Osteocyte (in vitro differentiated cells): ENCODE data around the gene SLC6A17. TPM values are rescaled to one million over a fixed set of nuclear protein-coding genes. Genes with fewer than 3 reads are reported as not detected.

Source experiments
- DNase-seq: peaks from one replicate; pipeline ENCODE4 v3.0.0; 2021; ENCODE audit warnings: mixed read lengths; ENCODE audit not compliant: unreplicated experiment; ENCODE audit errors: extremely low spot score
- H3K27ac Mint-ChIP-seq: one replicate; pipeline ENCODE4 v1.8.0; 2021; ENCODE audit warnings: mild to moderate bottlenecking, mixed read lengths; ENCODE audit not compliant: unreplicated experiment
- H3K27me3 Mint-ChIP-seq: one replicate; pipeline ENCODE4 v1.8.0; 2021; ENCODE audit warnings: mixed read lengths; ENCODE audit not compliant: unreplicated experiment
- H3K36me3 Mint-ChIP-seq: one replicate; pipeline ENCODE4 v1.8.0; 2021; ENCODE audit warnings: mixed read lengths; ENCODE audit not compliant: unreplicated experiment
- H3K4me1 Mint-ChIP-seq: one replicate; pipeline ENCODE4 v1.8.0; 2021; ENCODE audit warnings: mixed read lengths; ENCODE audit not compliant: unreplicated experiment
- H3K4me3 Mint-ChIP-seq: one replicate; pipeline ENCODE4 v1.8.0; 2021; ENCODE audit warnings: mild to moderate bottlenecking, moderate library complexity, mixed read lengths; ENCODE audit not compliant: unreplicated experiment
- H3K9me3 Mint-ChIP-seq: one replicate; pipeline ENCODE4 v1.8.0; 2021; ENCODE audit warnings: mixed read lengths; ENCODE audit not compliant: unreplicated experiment
- total RNA-seq: library from RNA; stranded (reverse); gene quantifications from 2 replicates; pipeline ENCODE4 v1.2.1, GENCODE V29; 2021
- TF ChIP-seq, protein P1 (sequence below): fragments of 200-600 bp; sonication (generic); IDR thresholded peaks from 2 replicates; pipeline ENCODE4 v1.5.0; 2021; ENCODE audit warnings: antibody characterized with exemption, mild to moderate bottlenecking, moderate library complexity

Gene SLC6A17
- total RNA-seq, 1 donor from 2014 or later = 1.6 TPM

DNA sequence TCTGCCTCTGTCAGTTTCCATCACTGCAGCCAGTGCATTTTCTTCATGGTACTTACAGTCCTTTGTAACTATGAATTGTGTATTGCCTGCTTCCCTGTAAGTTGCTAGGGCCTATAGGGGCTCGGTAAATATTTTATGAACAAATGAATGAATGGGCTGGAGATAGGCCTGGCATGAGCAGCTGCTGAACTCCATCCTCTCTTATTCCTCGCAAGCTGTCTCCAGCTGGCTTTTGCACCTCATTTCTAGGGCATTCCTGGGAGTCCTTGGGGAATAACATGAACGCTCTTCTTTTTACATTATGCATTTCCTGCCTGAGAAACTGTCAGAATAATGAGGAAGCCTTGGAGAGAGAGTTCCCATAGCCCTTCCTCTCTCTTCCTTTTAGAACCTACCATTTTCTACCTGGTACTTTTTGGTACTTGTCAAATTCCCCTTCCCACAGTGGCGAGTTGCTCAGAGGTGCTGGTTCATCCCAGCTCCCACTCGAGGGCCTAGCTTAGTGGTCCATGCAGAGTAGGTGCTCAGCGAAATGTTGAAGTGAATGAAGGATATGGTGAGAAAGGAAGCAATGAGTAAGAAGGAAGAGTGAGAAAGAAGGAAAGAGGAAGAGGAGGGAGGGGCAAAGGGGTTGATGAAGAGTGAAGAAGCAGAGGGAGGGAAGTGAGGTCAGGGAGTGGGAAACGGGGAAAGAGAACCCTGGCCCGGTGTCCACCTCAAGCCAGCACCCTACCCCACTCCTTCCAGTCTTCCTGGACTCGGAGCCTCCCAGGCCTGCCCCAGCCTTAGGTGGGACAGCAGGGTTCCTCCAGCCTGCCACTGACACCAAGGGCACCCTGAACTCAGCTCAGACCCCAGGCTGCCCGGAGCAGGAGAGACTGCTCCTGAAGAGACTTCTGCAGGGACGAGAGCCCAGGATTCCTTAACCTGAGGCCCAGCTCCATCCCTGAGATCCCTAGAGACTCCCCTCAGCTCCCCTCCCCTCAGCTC, 89.4 kb downstream of the SLC6A17 start:
- H3K27ac Mint-ChIP-seq = no peak overlapping the region
- H3K27me3 Mint-ChIP-seq = peaks cover 21% of the 10 kb centered on the region
- no peaks in the 10 kb centered on the region for H3K9me3 Mint-ChIP-seq
- H3K4me1 Mint-ChIP-seq = peaks cover 6% of the 10 kb centered on the region
- TF ChIP-seq, protein P1, sequence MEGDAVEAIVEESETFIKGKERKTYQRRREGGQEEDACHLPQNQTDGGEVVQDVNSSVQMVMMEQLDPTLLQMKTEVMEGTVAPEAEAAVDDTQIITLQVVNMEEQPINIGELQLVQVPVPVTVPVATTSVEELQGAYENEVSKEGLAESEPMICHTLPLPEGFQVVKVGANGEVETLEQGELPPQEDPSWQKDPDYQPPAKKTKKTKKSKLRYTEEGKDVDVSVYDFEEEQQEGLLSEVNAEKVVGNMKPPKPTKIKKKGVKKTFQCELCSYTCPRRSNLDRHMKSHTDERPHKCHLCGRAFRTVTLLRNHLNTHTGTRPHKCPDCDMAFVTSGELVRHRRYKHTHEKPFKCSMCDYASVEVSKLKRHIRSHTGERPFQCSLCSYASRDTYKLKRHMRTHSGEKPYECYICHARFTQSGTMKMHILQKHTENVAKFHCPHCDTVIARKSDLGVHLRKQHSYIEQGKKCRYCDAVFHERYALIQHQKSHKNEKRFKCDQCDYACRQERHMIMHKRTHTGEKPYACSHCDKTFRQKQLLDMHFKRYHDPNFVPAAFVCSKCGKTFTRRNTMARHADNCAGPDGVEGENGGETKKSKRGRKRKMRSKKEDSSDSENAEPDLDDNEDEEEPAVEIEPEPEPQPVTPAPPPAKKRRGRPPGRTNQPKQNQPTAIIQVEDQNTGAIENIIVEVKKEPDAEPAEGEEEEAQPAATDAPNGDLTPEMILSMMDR = no peak
- H3K4me3 Mint-ChIP-seq = no peak overlapping the region
- no peaks in the 10 kb centered on the region for H3K36me3 Mint-ChIP-seq
- DNase-seq = no peak

DNA sequence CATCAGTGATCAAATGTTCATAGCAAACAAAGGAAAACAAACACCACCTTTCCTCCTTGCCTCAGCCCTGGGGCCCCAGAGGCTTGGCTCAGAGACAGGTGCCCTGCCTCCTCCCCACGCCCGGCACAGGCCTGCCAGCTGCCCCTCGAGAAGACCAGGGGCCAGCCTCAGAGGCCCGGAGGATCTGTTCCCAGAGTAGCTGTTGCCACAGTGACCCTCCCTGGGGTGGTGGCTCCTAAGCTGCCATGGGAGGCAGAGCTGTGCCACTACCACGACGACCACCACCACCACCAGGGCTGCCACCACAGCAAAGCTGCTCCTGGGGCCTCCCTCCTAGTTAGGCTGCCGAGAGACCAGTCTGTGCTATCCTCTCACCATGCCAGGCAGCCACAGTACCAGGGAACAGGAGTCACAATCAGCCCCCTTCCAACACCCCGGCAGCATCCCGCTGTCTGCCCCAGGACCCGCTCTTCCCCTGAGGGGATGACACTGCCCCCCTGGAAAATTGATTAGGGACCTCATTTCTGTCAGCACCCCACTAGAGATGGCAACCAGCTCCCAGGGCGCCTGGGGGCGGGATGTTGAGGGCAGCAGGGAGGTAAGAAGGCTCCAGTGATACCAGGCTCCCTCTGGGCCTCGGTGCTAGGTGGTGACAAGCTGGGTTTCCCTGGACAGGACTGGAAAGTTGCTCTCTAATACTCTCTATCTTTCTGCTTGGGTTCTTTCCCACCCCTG, 90.3 kb downstream of the SLC6A17 start:
- no peak overlapping the region for H3K27ac Mint-ChIP-seq
- no peaks in the 10 kb centered on the region for H3K36me3 Mint-ChIP-seq
- H3K4me3 Mint-ChIP-seq = no peak overlapping the region
- H3K27me3 Mint-ChIP-seq = peaks cover 28% of the 10 kb centered on the region
- peaks cover 6% of the 10 kb centered on the region for H3K4me1 Mint-ChIP-seq
- DNase-seq = no peak
- TF ChIP-seq, protein P1 = no peak
- H3K9me3 Mint-ChIP-seq = no peaks in the 10 kb centered on the region

DNA sequence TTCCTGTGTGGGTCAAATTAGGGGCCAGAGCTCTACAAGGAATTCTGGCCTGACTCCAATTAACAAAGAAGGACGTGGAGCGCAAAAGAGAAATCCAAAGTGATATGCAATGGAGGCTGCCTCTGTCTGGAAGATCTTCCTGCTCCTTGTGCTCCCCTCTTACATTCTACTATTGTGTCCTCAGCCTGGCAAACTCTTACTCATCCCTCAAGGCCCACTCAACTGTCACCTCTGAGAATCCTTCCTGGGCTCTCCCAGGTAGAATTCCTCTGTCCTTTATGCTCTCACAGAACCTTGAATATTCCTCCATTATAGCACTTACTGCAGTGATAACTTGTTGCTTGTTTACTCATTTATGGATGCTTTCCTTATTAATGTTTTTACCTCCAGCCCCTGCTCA, 91.2 kb downstream of the SLC6A17 start:
- Mint-ChIP-seq H3K4me3 (no peak overlapping the region), H3K4me1 (peaks cover 6% of the 10 kb centered on the region), H3K36me3 (no peaks in the 10 kb centered on the region), H3K27me3 (peaks cover 33% of the 10 kb centered on the region), H3K27ac (no peak overlapping the region), H3K9me3 (no peaks in the 10 kb centered on the region)
- no peak for DNase-seq
- TF ChIP-seq, protein P1 = no peak

DNA sequence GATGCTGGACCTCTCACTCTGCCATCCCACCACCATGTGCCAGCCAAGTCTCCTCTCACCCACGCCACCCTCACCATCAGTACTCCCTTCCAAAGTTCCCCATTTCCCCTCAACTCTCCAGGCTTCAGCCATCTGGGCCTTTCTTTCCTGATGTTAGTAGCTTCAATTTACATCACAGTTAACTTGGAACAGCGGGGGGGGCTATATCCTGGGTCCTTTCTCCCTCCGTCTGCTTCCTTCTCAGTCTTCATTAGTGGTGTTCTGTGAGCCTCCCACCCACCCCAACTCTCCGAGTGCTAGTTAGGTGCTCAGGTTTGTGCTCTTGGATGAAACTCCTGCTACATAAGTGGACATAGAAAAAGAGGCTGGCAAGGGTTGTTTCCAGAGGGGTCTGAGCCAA, 91.8 kb downstream of the SLC6A17 start:
- Mint-ChIP-seq H3K27me3 (peaks cover 35% of the 10 kb centered on the region), H3K9me3 (no peaks in the 10 kb centered on the region), H3K27ac (no peak overlapping the region), H3K36me3 (no peaks in the 10 kb centered on the region), H3K4me1 (peaks cover 6% of the 10 kb centered on the region), H3K4me3 (no peak overlapping the region)
- no peak for DNase-seq
- TF ChIP-seq, protein P1 = no peak

DNA sequence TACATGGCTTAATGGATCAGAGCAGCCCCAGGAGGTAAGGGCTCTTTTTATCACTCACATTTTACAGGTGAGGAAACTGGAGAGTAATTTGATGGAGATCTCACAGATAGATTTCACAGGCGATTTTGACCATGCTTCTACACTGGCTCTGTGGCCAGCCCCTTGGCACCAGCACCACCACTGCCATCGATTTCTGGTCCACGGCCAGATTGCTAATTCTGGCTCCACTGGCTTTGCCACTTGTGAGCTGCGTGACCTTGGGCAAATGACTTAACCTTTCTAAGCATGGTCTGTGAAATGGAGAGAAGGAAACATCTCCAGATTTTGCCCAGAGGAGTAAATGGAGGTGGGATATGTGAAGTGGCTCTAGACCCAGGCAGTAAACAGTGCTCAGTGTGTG, 92.4 kb downstream of the SLC6A17 start:
- no peak for DNase-seq
- Mint-ChIP-seq H3K27ac (no peak overlapping the region), H3K36me3 (no peaks in the 10 kb centered on the region), H3K4me1 (peaks cover 6% of the 10 kb centered on the region), H3K9me3 (no peaks in the 10 kb centered on the region), H3K4me3 (no peak overlapping the region), H3K27me3 (peaks cover 35% of the 10 kb centered on the region)
- TF ChIP-seq, protein P1 = no peak
